ENCODE data around the gene VSX2.

DNA sequence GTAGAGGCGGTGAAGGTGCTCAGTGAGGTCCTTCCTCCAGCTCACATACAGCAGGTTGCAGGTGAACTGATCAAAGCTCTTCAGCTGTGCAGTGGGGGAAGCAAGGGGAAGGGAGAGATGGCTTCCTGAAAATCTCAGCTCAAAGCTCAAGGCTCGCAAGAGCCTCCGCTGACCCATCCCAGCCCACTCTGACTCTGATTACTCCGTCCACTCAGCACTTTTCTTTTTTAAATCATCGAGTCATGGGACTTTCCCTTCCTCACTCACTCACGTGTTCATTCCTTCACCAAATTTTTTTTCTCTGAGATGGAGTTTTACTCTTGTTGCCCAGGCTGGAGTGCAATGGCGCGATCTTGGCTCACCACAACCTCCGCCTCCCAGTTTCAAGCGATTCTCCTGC, 58.7 kb downstream of the VSX2 start:
- TF ChIP-seq EZH2 (IDR thresholded peaks at IDR 0.05; ENCODE audit: low read length, missing control alignments) (no peak), CTCF (conservative IDR thresholded peaks at IDR 0.05 in 1 of 2, IDR thresholded peaks at IDR 0.05 in 1 of 2; ENCODE audit: low read depth in 1 of 2, low read length in 2 of 2) (no peak)
